Rectal smooth muscle tissue (tissue), 1 donor: ENCODE measurements around the gene CPNE6.

ENCODE experiments used
- H3K27ac ChIP-seq: one replicate; pipeline ENCODE4 v1.7.0; 2013; ENCODE audit warnings: low read depth, low read length, inconsistent platforms
- H3K27me3 ChIP-seq: one replicate; pipeline ENCODE4 v1.7.0; 2013; ENCODE audit warnings: low read length; ENCODE audit not compliant: control insufficient read depth, insufficient read depth
- H3K36me3 ChIP-seq: one replicate; pipeline ENCODE4 v1.7.0; 2013; ENCODE audit warnings: low read length; ENCODE audit not compliant: control insufficient read depth, insufficient read depth
- H3K4me1 ChIP-seq: one replicate; pipeline ENCODE4 v1.7.0; 2013; ENCODE audit warnings: low read length; ENCODE audit not compliant: control insufficient read depth, insufficient read depth
- H3K4me3 ChIP-seq: one replicate; pipeline ENCODE4 v1.7.0; 2013; ENCODE audit warnings: low read length
- H3K9ac ChIP-seq: one replicate; pipeline ENCODE4 v1.7.0; 2013; ENCODE audit warnings: low read length

The CPNE6 gene

GRCh38 chr14:24057867-24058259, 13.5 kb upstream of the CPNE6 start:
- no peak overlapping the region for H3K9ac ChIP-seq
- no peak overlapping the region for H3K4me3 ChIP-seq
- no peaks in the 10 kb centered on the region for H3K4me1 ChIP-seq
- no peaks in the 10 kb centered on the region for H3K36me3 ChIP-seq
- no peaks in the 10 kb centered on the region for H3K27me3 ChIP-seq
- H3K27ac ChIP-seq = no peak overlapping the region

- Histone ChIP-seq H3K27ac (no peak overlapping the region), H3K9ac (no peak overlapping the region), H3K36me3 (no peaks in the 10 kb centered on the region), H3K4me3 (no peak overlapping the region), H3K27me3 (no peaks in the 10 kb centered on the region), H3K4me1 (no peaks in the 10 kb centered on the region)
Measured at GRCh38 chr14:24058260-24058950, 13.0 kb upstream of the CPNE6 start.

DNA sequence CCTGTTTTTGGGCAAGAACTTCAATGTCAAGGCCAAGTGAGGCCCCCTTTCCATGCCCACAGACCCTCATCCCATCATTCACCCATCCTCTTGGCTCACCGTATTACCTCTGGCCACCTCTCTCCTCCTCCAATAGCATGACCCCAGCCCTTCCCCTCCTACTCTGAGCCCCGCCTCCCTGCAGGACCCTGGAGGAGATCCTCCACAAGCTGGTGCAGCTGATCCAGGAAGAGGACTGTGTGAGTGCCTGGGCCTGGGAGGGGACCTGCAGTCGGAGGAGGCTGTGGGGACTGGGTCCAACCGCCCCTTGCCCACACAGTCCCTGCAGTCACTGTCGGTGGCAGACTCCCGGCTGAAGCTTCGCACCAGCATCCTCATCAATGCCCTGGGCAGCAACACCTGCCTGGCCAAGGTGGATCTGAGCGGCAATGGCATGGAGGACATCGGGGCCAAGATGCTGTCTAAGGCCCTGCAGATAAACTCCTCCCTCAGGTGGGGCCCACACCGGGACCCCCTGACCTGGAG, 12.3 kb upstream of the CPNE6 start:
- H3K4me1 ChIP-seq = no peaks in the 10 kb centered on the region
- no peak overlapping the region for H3K9ac ChIP-seq
- no peaks in the 10 kb centered on the region for H3K27me3 ChIP-seq
- H3K4me3 ChIP-seq = no peak overlapping the region
- no peaks in the 10 kb centered on the region for H3K36me3 ChIP-seq
- no peak overlapping the region for H3K27ac ChIP-seq

DNA sequence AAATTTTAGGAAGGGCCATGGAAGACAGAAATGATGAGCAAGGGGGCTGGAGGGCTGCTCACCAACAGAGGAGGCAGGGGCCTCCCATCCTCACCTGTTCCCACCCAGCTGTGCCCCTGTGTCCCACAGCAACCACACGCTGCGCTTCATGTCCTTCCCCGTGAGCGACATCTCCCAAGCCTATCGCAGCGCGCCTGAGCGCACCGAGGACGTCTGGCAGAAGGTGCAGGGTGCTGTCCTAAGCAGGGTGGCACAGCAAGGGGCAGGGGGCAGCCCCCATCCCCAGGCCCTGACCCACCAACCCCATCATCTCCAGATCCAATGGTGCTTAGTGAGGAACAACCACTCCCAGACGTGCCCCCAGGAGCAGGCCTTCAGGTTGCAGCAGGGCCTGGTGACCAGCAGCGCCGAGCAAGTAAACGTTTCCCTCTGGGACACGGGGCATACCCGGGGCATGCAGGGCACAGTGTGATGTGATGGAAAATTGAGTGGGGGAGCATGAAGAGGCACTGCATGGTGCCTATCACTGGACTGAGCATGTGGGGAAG, 11.4 kb upstream of the CPNE6 start:
- no peak overlapping the region for H3K4me3 ChIP-seq
- H3K27me3 ChIP-seq = no peaks in the 10 kb centered on the region
- no peaks in the 10 kb centered on the region for H3K36me3 ChIP-seq
- H3K4me1 ChIP-seq = no peaks in the 10 kb centered on the region
- H3K9ac ChIP-seq = no peak overlapping the region
- H3K27ac ChIP-seq = no peak overlapping the region

DNA sequence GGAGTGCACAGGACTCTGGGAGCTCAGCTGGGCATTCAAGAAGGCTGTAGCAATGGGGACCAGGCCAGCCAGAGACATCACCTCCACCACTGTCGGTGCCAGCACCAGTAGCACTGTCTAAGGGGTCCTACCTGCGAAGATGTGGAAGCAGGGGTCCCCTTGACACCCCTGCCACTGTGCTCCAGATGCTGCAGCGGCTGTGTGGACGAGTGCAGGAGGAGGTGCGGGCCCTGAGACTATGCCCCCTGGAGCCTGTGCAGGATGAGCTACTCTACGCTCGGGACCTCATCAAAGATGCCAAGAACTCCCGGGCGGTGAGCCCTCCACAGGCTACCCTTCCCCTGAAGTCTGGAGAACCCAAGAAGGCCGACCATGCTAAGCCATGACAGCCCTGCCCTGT, 10.9 kb upstream of the CPNE6 start:
- no peak overlapping the region for H3K27ac ChIP-seq

GRCh38 chr14:24060984-24061913, 10.1 kb upstream of the CPNE6 start:
- no peak overlapping the region for H3K4me3 ChIP-seq
- H3K27ac ChIP-seq = no peak overlapping the region
- H3K36me3 ChIP-seq = no peaks in the 10 kb centered on the region
- H3K4me1 ChIP-seq = no peaks in the 10 kb centered on the region
- no peaks in the 10 kb centered on the region for H3K27me3 ChIP-seq
- no peak overlapping the region for H3K9ac ChIP-seq

More for the DNA sequence above, 10.9 kb upstream of the CPNE6 start:
- H3K4me3 ChIP-seq = no peak overlapping the region
- no peaks in the 10 kb centered on the region for H3K27me3 ChIP-seq
- no peaks in the 10 kb centered on the region for H3K36me3 ChIP-seq
- no peaks in the 10 kb centered on the region for H3K4me1 ChIP-seq
- no peak overlapping the region for H3K9ac ChIP-seq

DNA sequence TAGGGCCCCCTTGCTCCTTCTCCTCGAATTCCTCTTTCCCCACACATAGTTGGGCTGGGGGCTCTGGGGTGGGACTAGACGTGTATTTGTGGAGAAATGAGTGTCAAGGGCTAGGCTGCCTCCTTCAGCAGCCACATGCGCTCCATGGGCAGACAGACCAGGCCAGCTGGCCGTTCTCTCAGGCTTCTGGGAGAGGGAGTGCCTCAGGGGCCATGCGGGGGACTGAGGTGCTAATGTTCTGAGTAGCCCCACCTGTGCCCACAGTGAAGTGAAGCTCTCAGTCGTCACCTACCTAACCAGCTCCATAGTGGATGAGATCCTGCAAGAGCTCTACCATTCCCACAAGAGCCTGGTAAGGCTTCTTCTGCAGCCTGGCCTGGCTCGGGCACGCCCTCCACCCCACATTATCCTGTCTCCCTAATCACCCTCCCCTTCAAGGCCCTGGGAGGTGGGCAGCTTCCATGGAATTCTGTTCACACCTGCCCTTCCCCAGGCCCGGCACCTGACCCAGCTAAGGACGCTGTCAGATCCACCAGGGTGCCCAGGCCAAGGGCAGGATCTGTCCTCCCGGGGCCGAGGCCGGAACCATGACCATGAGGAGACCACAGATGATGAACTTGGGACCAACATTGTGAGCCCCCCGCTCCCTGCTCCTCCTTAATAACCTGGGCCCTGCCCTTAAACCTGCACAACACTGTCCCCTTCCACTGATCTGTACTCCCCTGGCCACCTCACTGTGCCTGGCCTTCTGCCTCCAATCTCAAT, 9.0 kb upstream of the CPNE6 start:
- Histone ChIP-seq H3K27ac (no peak overlapping the region), H3K4me1 (no peaks in the 10 kb centered on the region), H3K9ac (no peak overlapping the region), H3K4me3 (no peak overlapping the region), H3K27me3 (no peaks in the 10 kb centered on the region), H3K36me3 (no peaks in the 10 kb centered on the region)

- no peaks in the 10 kb centered on the region for H3K36me3 ChIP-seq
- H3K27me3 ChIP-seq = no peaks in the 10 kb centered on the region
- H3K9ac ChIP-seq = no peak overlapping the region
- H3K4me1 ChIP-seq = no peaks in the 10 kb centered on the region
- no peak overlapping the region for H3K4me3 ChIP-seq
- no peak overlapping the region for H3K27ac ChIP-seq
Measured at GRCh38 chr14:24063263-24063836, 8.0 kb upstream of the CPNE6 start.

- Histone ChIP-seq H3K27me3 (no peaks in the 10 kb centered on the region), H3K27ac (no peak overlapping the region), H3K4me1 (no peaks in the 10 kb centered on the region), H3K9ac (no peak overlapping the region), H3K36me3 (no peaks in the 10 kb centered on the region), H3K4me3 (no peak overlapping the region)
Measured at GRCh38 chr14:24064091-24064795, 7.1 kb upstream of the CPNE6 start.

GRCh38 chr14:24064856-24065255, 6.5 kb upstream of the CPNE6 start:
- Histone ChIP-seq H3K4me3 (no peak overlapping the region), H3K4me1 (no peaks in the 10 kb centered on the region), H3K9ac (no peak overlapping the region), H3K27ac (no peak overlapping the region), H3K27me3 (no peaks in the 10 kb centered on the region), H3K36me3 (no peaks in the 10 kb centered on the region)

GRCh38 chr14:24065408-24065807, 6.0 kb upstream of the CPNE6 start:
- Histone ChIP-seq H3K4me1 (no peaks in the 10 kb centered on the region), H3K36me3 (no peaks in the 10 kb centered on the region), H3K4me3 (no peak overlapping the region), H3K9ac (no peak overlapping the region), H3K27me3 (no peaks in the 10 kb centered on the region), H3K27ac (no peak overlapping the region)
